H7 (cell line): ENCODE measurements around the gene RIBC2. TPM values are rescaled to one million over a fixed set of nuclear protein-coding genes. Genes with fewer than 3 reads are reported as not detected.

Source experiments
- total RNA-seq: library from RNA; depleted of rRNA; stranded (reverse); fragments of >200 nt; shearing (Covaris generic); gene quantifications from 2 replicates; pipeline ENCODE4 v1.2.3, GENCODE V29; 2014; rRNA removed

Gene RIBC2
- total RNA-seq, 1 experiment from 2014 or later, result 1.9 TPM

Other genes starting within 250 kb of the RIBC2 start
- 82.6 and 89.0 TPM in 2 replicates for gene NUP50, start 249.8 kb upstream of the RIBC2 start, total RNA-seq
- 37.5 and 43.9 TPM in 2 replicates for gene KIAA0930, start 172.8 kb upstream of the RIBC2 start, total RNA-seq
- 0.41 TPM in 1 of 2 replicates, not detected in the other for gene UPK3A, start 128.7 kb upstream of the RIBC2 start, total RNA-seq
- 15.7 and 31.1 TPM in 2 replicates for gene FAM118A, start 103.8 kb upstream of the RIBC2 start, total RNA-seq
- gene SMC1B, start 94 bp upstream of the RIBC2 start, total RNA-seq, result 0.07 TPM in 1 of 2 replicates, not detected in the other
- gene FBLN1, start 89.2 kb downstream of the RIBC2 start, total RNA-seq, result 126 and 132 TPM in 2 replicates